IMR-90 (cell line): ENCODE measurements around the gene TAF4B. TPM values are rescaled to one million over a fixed set of nuclear protein-coding genes. Genes with fewer than 3 reads are reported as not detected.

ENCODE experiments used
- ATAC-seq: fragments of 200-7000 bp; cut with Tn5 transposase; 2 replicates; pipeline ENCODE4 v1.9.1; 2020; ENCODE audit warnings: low read depth, mild to moderate bottlenecking, moderate library complexity
- BruUV-seq: library from RNA; stranded (reverse); fragments of 400-500 nt; replicated peaks from 2 replicates; lab custom pipeline; 2021; lab: Mats Ljungman, UMichigan
- CTCF ChIA-PET: fragments of 300-600 bp; formaldehyde crosslinking; extraction: SDS; loops from one replicate; lab custom pipeline; 2021; ENCODE audit warnings: antibody characterized with exemption; lab: Yijun Ruan, JAX
- POLR2A ChIA-PET: fragments of 300-600 bp; sonication (Branson Sonifier 250); formaldehyde crosslinking; loops from one replicate; lab custom pipeline; 2022; ENCODE audit warnings: antibody characterized with exemption; ENCODE audit not compliant: unreplicated experiment; lab: Charles Lee
- DNase-seq: peaks from one replicate; pipeline ENCODE4 v3.0.0; 2013
- H2AFZ ChIP-seq: replicated peaks from 2 replicates; pipeline ENCODE3; 2013; ENCODE audit warnings: low read length, mild to moderate bottlenecking; ENCODE audit not compliant: poor library complexity
- H2AK5ac ChIP-seq: 2 replicates; pipeline ENCODE4 v1.6.1; 2013; ENCODE audit warnings: low read depth, low read length, inconsistent platforms
- H2AK9ac ChIP-seq: replicated peaks from 2 replicates; pipeline ENCODE3; 2013; ENCODE audit warnings: mild to moderate bottlenecking, low read depth, low read length, moderate library complexity; ENCODE audit not compliant: poor library complexity
- H2BK120ac ChIP-seq: 2 replicates; pipeline ENCODE4 v1.6.1; 2013; ENCODE audit warnings: low read depth, low read length, inconsistent platforms
- H2BK15ac ChIP-seq: 3 replicates; pipeline ENCODE4 v1.6.1; 2013; ENCODE audit warnings: low read depth, low read length, inconsistent platforms
- H2BK20ac ChIP-seq: 2 replicates; pipeline ENCODE4 v1.6.1; 2013; ENCODE audit warnings: low read depth, mild to moderate bottlenecking, inconsistent platforms, low read length, moderate library complexity
- H2BK5ac ChIP-seq: 2 replicates; pipeline ENCODE4 v1.6.1; 2013; ENCODE audit warnings: mild to moderate bottlenecking, low read depth, low read length, inconsistent platforms; ENCODE audit not compliant: poor library complexity, severe bottlenecking
- H3K14ac ChIP-seq: replicated peaks from 2 replicates; pipeline ENCODE4 v1.6.1; 2013; ENCODE audit warnings: low read depth, low read length, inconsistent platforms
- H3K18ac ChIP-seq: 2 replicates; pipeline ENCODE4 v1.6.1; 2013; ENCODE audit warnings: low read depth, low read length, control low read depth
- H3K23ac ChIP-seq: 2 replicates; pipeline ENCODE4 v1.6.1; 2013; ENCODE audit warnings: low read depth, low read length, inconsistent platforms
- H3K27ac ChIP-seq: 2 replicates; pipeline ENCODE4 v1.5.1; 2013; ENCODE audit warnings: mild to moderate bottlenecking, control low read depth, low read length; ENCODE audit not compliant: insufficient read depth
- H3K27me3 ChIP-seq: 2 replicates; pipeline ENCODE4 v1.6.1; 2013; ENCODE audit warnings: low read length; ENCODE audit not compliant: control insufficient read depth, insufficient read depth
- H3K36me3 ChIP-seq: 2 replicates; pipeline ENCODE4 v1.6.1; 2013; ENCODE audit warnings: low read length, mixed read lengths; ENCODE audit not compliant: control insufficient read depth, insufficient read depth
- H3K4ac ChIP-seq: 2 replicates; pipeline ENCODE4 v1.6.1; 2013; ENCODE audit warnings: low read depth, low read length, inconsistent platforms
- H3K4me1 ChIP-seq: 2 replicates; pipeline ENCODE4 v1.6.1; 2013; ENCODE audit warnings: low read length, mixed read lengths; ENCODE audit not compliant: control insufficient read depth, insufficient read depth
- H3K4me2 ChIP-seq: 2 replicates; pipeline ENCODE4 v1.6.1; 2013; ENCODE audit warnings: low read depth, mild to moderate bottlenecking, control low read depth, low read length, moderate library complexity
- H3K4me3 ChIP-seq: 2 replicates; pipeline ENCODE4 v1.5.1; 2013; ENCODE audit warnings: low read depth, mild to moderate bottlenecking, control low read depth, low read length, moderate library complexity; ENCODE audit not compliant: insufficient read depth
- H3K56ac ChIP-seq: 2 replicates; pipeline ENCODE4 v1.6.1; 2013; ENCODE audit warnings: low read length, inconsistent platforms; ENCODE audit not compliant: insufficient read depth; ENCODE audit errors: extremely low read depth
- H3K79me1 ChIP-seq, 2 experiments: 2 replicates each; pipeline ENCODE4 v1.6.1; 2013; ENCODE audit warnings: low read length in 2 of 2, inconsistent platforms in 1 of 2, low read depth in 1 of 2
- H3K9ac ChIP-seq: 2 replicates; pipeline ENCODE4 v1.6.1; 2013; ENCODE audit warnings: low read depth, low read length, control low read depth
- H3K9me1 ChIP-seq: 2 replicates; pipeline ENCODE4 v1.6.1; 2013; ENCODE audit warnings: low read length, inconsistent platforms; ENCODE audit not compliant: insufficient read depth
- H3K9me3 ChIP-seq: 2 replicates; pipeline ENCODE4 v1.6.1; 2013; ENCODE audit warnings: low read length; ENCODE audit not compliant: control insufficient read depth, insufficient read depth
- H4K20me1 ChIP-seq: 2 replicates; pipeline ENCODE4 v1.6.1; 2013; ENCODE audit warnings: low read length, inconsistent platforms; ENCODE audit not compliant: insufficient read depth
- H4K5ac ChIP-seq: 2 replicates; pipeline ENCODE4 v1.6.1; 2013; ENCODE audit warnings: mild to moderate bottlenecking, low read depth, low read length, control low read depth
- H4K8ac ChIP-seq, 2 experiments: 2 replicates each; pipeline ENCODE4 v1.6.1; 2013; ENCODE audit warnings: low read depth in 2 of 2, low read length in 2 of 2, control low read depth in 1 of 2, inconsistent platforms in 1 of 2
- H4K91ac ChIP-seq: 2 replicates; pipeline ENCODE4 v1.6.1; 2013; ENCODE audit warnings: low read depth, low read length, inconsistent platforms; ENCODE audit not compliant: insufficient read depth
- BHLHE40 ChIP-seq: fragments of 150-350 bp; IDR thresholded peaks from 2 replicates; pipeline ENCODE4 v1.6.1; 2016; ENCODE audit warnings: mild to moderate bottlenecking, low read depth, low read length
- CEBPB ChIP-seq: IDR thresholded peaks from 2 replicates; pipeline ENCODE4 v1.6.1; 2012; ENCODE audit warnings: low read depth, low read length, improper control_type of control experiment
- CHD1 ChIP-seq: IDR thresholded peaks from 2 replicates; pipeline ENCODE4 v1.6.1; 2012; ENCODE audit warnings: low read depth, low read length, improper control_type of control experiment
- CTCF ChIP-seq: conservative IDR thresholded peaks from 2 replicates; pipeline ENCODE4 v1.5.1; 2012; ENCODE audit warnings: mild to moderate bottlenecking, low read depth, low read length, improper control_type of control experiment
- ELK1 ChIP-seq: fragments of 150-350 bp; IDR thresholded peaks from 2 replicates; pipeline ENCODE4 v1.6.1; 2016; ENCODE audit warnings: low read depth, mild to moderate bottlenecking, low read length, moderate library complexity, borderline replicate concordance
- FOS ChIP-seq: fragments of 150-350 bp; IDR thresholded peaks from 2 replicates; pipeline ENCODE4 v1.6.1; 2016; ENCODE audit warnings: low read depth, low read length
- MAFK ChIP-seq: IDR thresholded peaks from 2 replicates; pipeline ENCODE4 v1.6.1; 2012; ENCODE audit warnings: low read depth, low read length, improper control_type of control experiment
- MAZ ChIP-seq: IDR thresholded peaks from 2 replicates; pipeline ENCODE4 v1.6.1; 2012; ENCODE audit warnings: low read depth, mild to moderate bottlenecking, low read length, improper control_type of control experiment, moderate library complexity, borderline replicate concordance
- MXI1 ChIP-seq: IDR thresholded peaks from 2 replicates; pipeline ENCODE4 v1.6.1; 2012; ENCODE audit warnings: low read depth, mild to moderate bottlenecking, low read length, moderate library complexity, borderline replicate concordance
- NFE2L2 ChIP-seq: fragments of 150-350 bp; IDR thresholded peaks from 2 replicates; pipeline ENCODE4 v1.6.1; 2016; ENCODE audit warnings: low read depth, mild to moderate bottlenecking, low read length
- POLR2A ChIP-seq: IDR thresholded peaks from 2 replicates; pipeline ENCODE4 v1.6.1; 2012; ENCODE audit warnings: mild to moderate bottlenecking, low read depth, low read length
- RAD21 ChIP-seq: IDR thresholded peaks from 2 replicates; pipeline ENCODE4 v1.6.1; 2012; ENCODE audit warnings: low read length, improper control_type of control experiment
- RCOR1 ChIP-seq: IDR thresholded peaks from 2 replicates; pipeline ENCODE4 v1.6.1; 2012; ENCODE audit warnings: mild to moderate bottlenecking, low read length, improper control_type of control experiment; ENCODE audit not compliant: insufficient replicate concordance
- RFX5 ChIP-seq: IDR thresholded peaks from 2 replicates; pipeline ENCODE4 v1.8.0; 2012; ENCODE audit warnings: low read depth, mild to moderate bottlenecking, low read length, moderate library complexity
- SMC3 ChIP-seq: fragments of 150-350 bp; IDR thresholded peaks from 2 replicates; pipeline ENCODE4 v1.6.1; 2016; ENCODE audit warnings: low read depth, mild to moderate bottlenecking, antibody characterized with exemption, low read length, moderate library complexity
- dilution Hi-C: fragments of 300-500 bp; cut with HindIII; formaldehyde crosslinking; loops from one replicate; pipeline ENCODE4 v1.14.3; 2018; ENCODE audit warnings: low sequenced_read_pairs; ENCODE audit not compliant: unreplicated experiment
- in situ Hi-C: fragments of 300-500 bp; cut with MboI; formaldehyde crosslinking; loops from 3 replicates; pipeline ENCODE4 v1.14.3; 2019; ENCODE audit warnings: low sequenced_read_pairs, inconsistent platforms, mixed read lengths
- intact Hi-C: fragments of 100-400 bp; cut with micrococcal nuclease; formaldehyde crosslinking; loops from 2 replicates; pipeline ENCODE4 v1.10.0; 2022
- polyA plus RNA-seq, 3 experiments: library from polyadenylated mRNA; depleted of rRNA; stranded (reverse); fragments of >200 nt; gene quantifications; 2 replicates each; pipeline ENCODE4 v1.2.3, GENCODE V29; 2012; ENCODE audit warnings: low replicate concordance in 1 of 3
- total RNA-seq: library from RNA; depleted of rRNA; stranded (reverse); fragments of >200 nt; gene quantifications from 2 replicates; pipeline ENCODE4 v1.2.3, GENCODE V29; 2012
- TF ChIP-seq, protein P1 (sequence below): fragments of 150-350 bp; IDR thresholded peaks from 2 replicates; pipeline ENCODE4 v1.6.1; 2017; ENCODE audit warnings: mild to moderate bottlenecking, antibody characterized with exemption, low read length, low read depth

The TAF4B gene
- total and polyA plus RNA-seq, 2 of the 4 experiments (the other 2 are of a cell fraction), result 0.38 to 1.1 TPM

- Histone ChIP-seq H2BK5ac (no peak overlapping the region), H3K9ac (no peak overlapping the region), H4K20me1 (no peaks in the 10 kb centered on the region), H3K36me3 (no peaks in the 10 kb centered on the region), H2AK5ac (no peak overlapping the region), H2BK20ac (no peak overlapping the region), H3K9me3 (no peaks in the 10 kb centered on the region), H3K27ac (no peak overlapping the region), H2BK120ac (no peak overlapping the region), H3K4ac (no peak overlapping the region), H4K5ac (no peak overlapping the region), H3K4me1 (no peaks in the 10 kb centered on the region), H3K27me3 (no peaks in the 10 kb centered on the region), H2BK15ac (no peak overlapping the region), H2AK9ac (no peak overlapping the region), H4K8ac (no peak overlapping the region), H3K14ac (no peak overlapping the region), H3K18ac (no peak overlapping the region), H3K56ac (no peak overlapping the region), H3K79me1 (no peaks in the 10 kb centered on the region), H3K23ac (no peak overlapping the region), H2AFZ (no peak overlapping the region), H3K4me2 (no peak overlapping the region), H3K4me3 (no peak overlapping the region), H4K91ac (no peak overlapping the region), H3K9me1 (no peaks in the 10 kb centered on the region)
- no peak for ATAC-seq
- intact Hi-C loops, result no loop called here
- POLR2A ChIA-PET, result no interaction called here
- in situ Hi-C loops, result no loop called here
- TF ChIP-seq BHLHE40 (no peak), FOS (no peak), SMC3 (no peak), MAFK (no peak), MAZ (no peak), ELK1 (no peak), RAD21 (no peak), CTCF (no peak), POLR2A (no peak), CHD1 (no peak), RCOR1 (no peak), CEBPB (no peak), NFE2L2 (no peak), RFX5 (no peak), MXI1 (no peak)
- TF ChIP-seq, protein P1, sequence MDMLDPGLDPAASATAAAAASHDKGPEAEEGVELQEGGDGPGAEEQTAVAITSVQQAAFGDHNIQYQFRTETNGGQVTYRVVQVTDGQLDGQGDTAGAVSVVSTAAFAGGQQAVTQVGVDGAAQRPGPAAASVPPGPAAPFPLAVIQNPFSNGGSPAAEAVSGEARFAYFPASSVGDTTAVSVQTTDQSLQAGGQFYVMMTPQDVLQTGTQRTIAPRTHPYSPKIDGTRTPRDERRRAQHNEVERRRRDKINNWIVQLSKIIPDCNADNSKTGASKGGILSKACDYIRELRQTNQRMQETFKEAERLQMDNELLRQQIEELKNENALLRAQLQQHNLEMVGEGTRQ, result no peak
- dilution Hi-C loops, result no loop called here
- no TSS peak for BruUV-seq
- DNase-seq, result no peak
- CTCF ChIA-PET, result interaction anchor here (1.2 kb wide), 1 partner anchor 10 kb away, joined by 3 read pairs; no protein-coding TSS in a partner anchor
Measured at GRCh38 chr18:26183395-26184112, 42.7 kb upstream of the TAF4B start.
